Measurements from ENCODE around the gene ME3. TPM values are rescaled to one million over a fixed set of nuclear protein-coding genes. Genes with fewer than 3 reads are reported as not detected.

ME3 gene
- total RNA-seq, 2 donors from 2014 or later, result 2.1 to 2.5 TPM

DNA sequence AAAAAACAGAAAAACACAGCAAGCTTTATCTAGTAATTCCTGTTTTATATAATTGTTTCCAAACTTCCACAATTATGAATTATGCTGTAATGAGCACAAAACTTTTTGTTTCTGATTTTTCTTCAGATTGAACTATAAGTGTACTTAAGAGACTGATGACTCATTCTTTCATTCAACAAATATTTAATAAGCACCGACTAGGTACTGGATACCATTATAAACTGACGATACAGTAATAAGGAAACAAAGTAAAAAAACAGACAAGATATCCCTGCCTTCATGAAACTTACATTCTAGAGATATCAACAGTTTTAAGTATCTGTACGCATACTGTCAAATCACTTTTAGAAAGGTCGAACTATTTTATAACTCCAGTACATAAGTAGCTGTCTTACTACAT, 78.6 kb downstream of the ME3 start:
- Mint-ChIP-seq H3K9me3 (peaks cover 0 to 3% of the 10 kb centered on the region in 2 donors), H3K27ac (peak overlapping the region; percentile 85), H3K36me3 (ENCODE audit: insufficient read depth in 2 of 2) (peaks cover 6 to 13% of the 10 kb centered on the region in 2 donors), H3K4me3 (peak overlapping the region in 1 of 2 donors; percentile 34), H3K4me1 (ENCODE audit: low read depth) (peaks cover 54% of the 10 kb centered on the region), H3K27me3 (ENCODE audit: low read depth) (no peaks in the 10 kb centered on the region)
- DNase-seq, result no peak
- ATAC-seq (replicated peaks in 1 of 2), result no peak

DNA sequence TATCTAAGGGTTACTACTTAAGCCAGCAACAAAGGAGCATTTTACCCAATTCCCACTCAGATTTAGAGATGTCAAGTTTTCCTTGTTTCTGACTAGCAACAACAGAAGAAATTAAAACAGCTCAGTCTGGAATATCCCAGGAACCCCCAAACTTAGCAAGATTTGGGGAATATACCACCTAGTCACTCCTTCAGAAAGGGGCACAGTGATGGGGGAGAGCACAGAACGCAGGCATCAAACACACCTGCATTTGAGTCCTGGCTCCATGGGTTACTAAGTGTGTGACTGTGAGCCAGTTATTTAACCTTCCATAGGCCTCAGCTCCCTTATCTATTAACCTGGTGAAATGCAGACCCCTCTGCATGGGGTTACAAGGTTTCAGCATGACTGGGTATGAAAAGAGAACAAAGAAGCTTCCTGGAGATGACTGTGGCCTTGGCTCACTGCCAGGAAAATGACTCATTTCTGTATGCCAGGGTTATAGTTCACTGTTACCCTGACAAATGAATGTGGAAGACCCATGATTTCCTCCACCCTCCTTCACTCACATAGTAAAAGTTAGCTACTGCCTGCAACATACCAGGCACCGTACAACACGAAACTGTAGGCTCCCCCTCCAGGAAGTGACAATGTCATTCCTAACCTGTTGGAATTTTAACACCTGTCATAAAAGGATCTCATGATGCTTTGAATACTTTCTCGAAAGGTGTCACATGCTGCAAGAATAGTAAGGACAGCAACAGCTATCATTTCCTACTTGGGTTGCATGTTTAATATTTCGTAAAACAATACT, 79.6 kb downstream of the ME3 start:
- peaks cover 0 to 2% of the 10 kb centered on the region in 2 donors for H3K9me3 Mint-ChIP-seq
- H3K27ac Mint-ChIP-seq, result peak overlapping the region; percentile 85
- DNase-seq (peak; percentile 93 to 94), ATAC-seq (replicated peaks in 1 of 2) (peak; percentile 94 to 96)
- peak overlapping the region; percentile 44 to 67 for H3K4me3 Mint-ChIP-seq
- peaks cover 54% of the 10 kb centered on the region for H3K4me1 Mint-ChIP-seq (ENCODE audit: low read depth)
- H3K27me3 Mint-ChIP-seq (ENCODE audit: low read depth), result no peaks in the 10 kb centered on the region
- H3K36me3 Mint-ChIP-seq (ENCODE audit: insufficient read depth in 2 of 2), result peaks cover 5 to 12% of the 10 kb centered on the region in 2 donors

DNA sequence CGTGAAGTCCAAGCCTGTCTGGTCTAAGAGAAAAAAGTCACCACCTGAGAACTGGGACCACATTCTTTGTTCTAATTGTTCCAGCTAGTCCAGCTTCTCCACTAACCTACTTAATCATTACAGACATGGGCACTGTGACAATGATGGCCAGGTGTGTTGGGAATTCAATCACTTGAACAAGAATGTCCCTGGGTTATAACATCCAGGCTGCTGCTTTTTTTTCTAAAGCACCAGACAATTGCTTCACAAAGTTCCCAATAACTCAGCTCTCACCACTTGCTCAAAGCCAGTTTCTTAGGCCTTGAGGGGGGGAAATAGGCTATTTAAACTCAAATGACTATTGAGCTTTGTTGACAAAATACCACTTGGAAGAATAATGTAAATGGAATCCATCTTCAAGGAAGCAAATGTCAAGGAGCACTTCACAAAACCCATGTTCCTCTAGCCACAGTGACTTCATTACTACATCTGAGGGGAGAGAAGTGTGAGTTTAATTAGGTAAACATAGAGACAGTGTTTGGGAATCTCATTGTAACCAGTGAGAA, 80.3 kb downstream of the ME3 start:
- H3K27me3 Mint-ChIP-seq (ENCODE audit: low read depth), result no peaks in the 10 kb centered on the region
- H3K9me3 Mint-ChIP-seq, result no peaks in the 10 kb centered on the region
- DNase-seq (no peak), ATAC-seq (replicated peaks in 1 of 2) (no peak)
- peak overlapping the region in 1 of 2 donors; percentile 67 for H3K4me3 Mint-ChIP-seq
- H3K4me1 Mint-ChIP-seq (ENCODE audit: low read depth), result peaks cover 54% of the 10 kb centered on the region
- H3K36me3 Mint-ChIP-seq (ENCODE audit: insufficient read depth in 2 of 2), result peaks cover 3 to 12% of the 10 kb centered on the region in 2 donors
- no peak overlapping the region for H3K27ac Mint-ChIP-seq

DNA sequence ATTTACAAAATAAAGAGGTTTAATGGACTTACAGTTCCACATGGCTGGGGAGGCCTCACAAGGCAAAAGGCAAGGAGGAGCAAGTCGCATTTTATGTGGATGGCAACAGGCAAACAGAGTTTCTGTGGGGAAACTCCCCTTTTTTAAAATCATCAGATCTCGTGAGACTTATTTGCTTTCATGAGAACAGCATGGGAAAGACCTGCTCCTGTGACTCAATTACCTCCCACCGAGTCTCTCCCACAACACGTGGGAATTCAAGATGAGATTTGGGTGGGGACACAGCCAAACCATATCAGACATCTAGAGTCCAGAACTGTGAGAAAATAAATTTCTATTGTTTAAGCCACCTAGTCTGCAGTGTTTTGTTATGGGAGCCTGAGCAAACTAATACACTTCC, 80.8 kb downstream of the ME3 start:
- Mint-ChIP-seq H3K27ac (no peak overlapping the region), H3K9me3 (no peaks in the 10 kb centered on the region), H3K4me1 (ENCODE audit: low read depth) (peaks cover 54% of the 10 kb centered on the region), H3K27me3 (ENCODE audit: low read depth) (no peaks in the 10 kb centered on the region), H3K4me3 (peak overlapping the region in 1 of 2 donors; percentile 31), H3K36me3 (ENCODE audit: insufficient read depth in 2 of 2) (peaks cover 3 to 9% of the 10 kb centered on the region in 2 donors)
- DNase-seq (no peak), ATAC-seq (replicated peaks in 1 of 2) (no peak)

GRCh38 chr11:86589856-86590589, 82.4 kb downstream of the ME3 start:
- peaks cover 54% of the 10 kb centered on the region for H3K4me1 Mint-ChIP-seq (ENCODE audit: low read depth)
- H3K27me3 Mint-ChIP-seq (ENCODE audit: low read depth), result no peaks in the 10 kb centered on the region
- peak overlapping the region in 1 of 2 donors; percentile 9 for H3K4me3 Mint-ChIP-seq
- DNase-seq (no peak), ATAC-seq (replicated peaks in 1 of 2) (no peak)
- H3K27ac Mint-ChIP-seq, result no peak overlapping the region
- no peaks in the 10 kb centered on the region for H3K9me3 Mint-ChIP-seq
- H3K36me3 Mint-ChIP-seq (ENCODE audit: insufficient read depth in 2 of 2), result peaks cover 3 to 8% of the 10 kb centered on the region in 2 donors

DNA sequence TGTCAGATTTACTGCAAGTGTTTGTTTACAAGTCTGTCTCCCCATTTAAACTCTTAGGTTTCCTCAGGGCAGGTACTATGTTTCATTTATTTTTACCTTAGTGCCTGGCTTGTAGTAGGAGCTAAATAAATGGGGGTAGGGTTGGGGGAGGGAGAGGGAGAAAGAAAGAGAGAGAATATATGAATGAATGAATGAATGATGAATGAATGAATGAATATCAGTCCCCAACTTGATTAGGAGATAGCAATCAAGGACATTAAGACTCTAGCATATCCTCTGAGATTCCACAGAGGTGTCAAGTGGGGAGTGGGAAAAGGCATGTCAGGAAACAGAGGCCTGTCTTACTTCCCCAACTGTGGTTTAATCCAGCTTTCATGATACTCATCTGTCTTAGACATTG, 83.2 kb downstream of the ME3 start:
- DNase-seq (no peak), ATAC-seq (replicated peaks in 1 of 2) (no peak)
- Mint-ChIP-seq H3K4me1 (ENCODE audit: low read depth) (peaks cover 46% of the 10 kb centered on the region), H3K9me3 (no peaks in the 10 kb centered on the region), H3K36me3 (ENCODE audit: insufficient read depth in 2 of 2) (peaks cover 3 to 8% of the 10 kb centered on the region in 2 donors), H3K27me3 (ENCODE audit: low read depth) (no peaks in the 10 kb centered on the region), H3K4me3 (no peak overlapping the region), H3K27ac (no peak overlapping the region)

DNA sequence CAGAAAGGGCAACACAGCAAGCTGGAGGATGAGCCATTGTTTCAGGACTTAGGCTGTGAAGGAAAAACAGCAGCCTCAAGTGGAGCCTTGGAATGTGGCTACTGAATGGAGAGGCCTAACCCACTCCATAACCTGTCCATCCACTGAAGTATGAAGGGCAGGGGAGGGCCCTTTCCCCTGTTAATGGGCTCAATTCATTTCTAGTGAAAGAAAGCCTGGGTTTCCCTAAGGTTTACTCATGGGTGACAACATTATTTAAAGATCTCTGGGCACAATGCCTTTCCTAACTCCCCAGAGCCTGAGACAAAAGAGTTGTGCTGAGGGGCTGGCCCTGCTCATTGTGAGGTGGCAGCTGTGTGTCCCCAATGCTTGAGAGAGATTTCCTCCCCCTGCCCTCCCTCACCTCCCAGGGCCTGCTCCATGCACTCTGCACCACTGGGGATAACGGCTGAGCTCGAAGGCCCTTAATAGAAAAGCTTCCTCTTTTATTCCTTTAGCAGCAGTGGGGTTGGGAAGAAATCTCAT, 83.8 kb downstream of the ME3 start:
- DNase-seq, result no peak
- no peak for ATAC-seq (replicated peaks in 1 of 2)
- Mint-ChIP-seq H3K27me3 (ENCODE audit: low read depth) (no peaks in the 10 kb centered on the region), H3K36me3 (ENCODE audit: insufficient read depth in 2 of 2) (peaks cover 3 to 7% of the 10 kb centered on the region in 2 donors), H3K4me1 (ENCODE audit: low read depth) (peaks cover 40% of the 10 kb centered on the region), H3K9me3 (no peaks in the 10 kb centered on the region), H3K4me3 (no peak overlapping the region), H3K27ac (no peak overlapping the region)

DNA sequence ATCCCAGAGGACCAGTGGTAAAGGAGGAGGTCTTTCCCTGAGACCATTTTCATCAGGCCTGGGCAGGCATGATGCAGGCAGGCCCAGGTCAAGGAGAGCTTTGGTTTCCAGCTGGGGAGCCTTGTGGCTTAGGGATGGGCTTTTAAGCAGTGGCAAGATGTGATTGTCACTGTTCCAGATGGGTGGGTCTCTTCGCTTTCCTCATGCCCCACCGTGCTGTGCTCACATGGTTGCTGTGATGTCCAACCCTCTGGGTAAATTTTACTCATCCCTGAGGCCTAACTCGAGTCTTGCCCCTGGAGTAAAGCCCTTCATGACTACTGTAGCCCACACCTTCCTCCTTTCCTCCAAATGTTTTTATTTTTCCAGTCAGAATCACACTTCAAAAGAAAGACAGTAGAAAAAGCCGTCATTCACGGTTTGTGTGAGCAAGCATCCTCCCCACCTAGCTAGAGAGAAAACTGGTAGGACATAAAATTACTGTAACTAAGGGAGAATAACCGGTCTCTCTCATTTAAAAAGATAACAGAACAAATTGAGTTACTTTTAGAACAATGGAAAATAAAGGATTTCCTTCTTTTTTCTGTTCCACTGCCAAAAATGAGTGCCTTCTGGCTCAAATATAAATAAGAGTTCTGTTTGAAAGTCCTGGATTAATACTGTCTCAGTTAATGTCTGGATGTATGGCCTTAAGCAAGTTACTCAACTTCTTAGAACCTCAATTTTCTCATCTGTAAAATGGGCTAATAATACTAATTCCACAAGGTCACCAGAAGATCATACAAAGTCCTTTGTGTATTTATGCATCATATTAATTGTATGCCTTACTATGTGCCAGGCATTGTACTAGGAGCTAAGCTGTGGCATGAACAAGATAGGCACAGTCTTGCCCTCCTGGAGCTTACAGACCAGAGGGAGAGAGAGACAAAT, 84.9 kb downstream of the ME3 start:
- Mint-ChIP-seq H3K27ac (no peak overlapping the region), H3K36me3 (ENCODE audit: insufficient read depth in 2 of 2) (peaks cover 3 to 7% of the 10 kb centered on the region in 2 donors)

DNA sequence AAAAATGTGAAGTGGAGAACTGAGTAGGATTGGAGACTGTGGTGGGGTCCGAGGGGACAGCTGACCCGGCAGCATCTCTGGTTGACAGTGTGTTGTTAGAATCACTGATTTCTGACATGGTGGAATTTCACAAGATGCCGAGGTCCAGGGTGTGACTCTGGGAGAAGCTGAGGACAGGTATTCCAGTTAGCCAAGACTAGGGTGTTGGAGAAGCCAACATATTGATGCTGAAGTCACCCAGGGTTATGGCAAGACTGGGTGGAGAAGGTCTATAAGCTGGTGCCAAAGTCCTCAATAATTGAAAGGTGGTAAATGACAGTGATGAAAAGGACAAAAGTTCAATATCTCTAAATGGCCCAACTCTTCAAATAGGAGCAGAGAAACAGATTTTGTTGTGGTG, 86.1 kb downstream of the ME3 start:
- no peak overlapping the region for H3K27ac Mint-ChIP-seq
- no peak overlapping the region for H3K4me3 Mint-ChIP-seq
- peaks cover 1 to 5% of the 10 kb centered on the region in 2 donors for H3K36me3 Mint-ChIP-seq (ENCODE audit: insufficient read depth in 2 of 2)
- no peaks in the 10 kb centered on the region for H3K9me3 Mint-ChIP-seq
- H3K27me3 Mint-ChIP-seq (ENCODE audit: low read depth), result peaks cover 6% of the 10 kb centered on the region
- DNase-seq, result no peak
- no peak for ATAC-seq (replicated peaks in 1 of 2)
- peaks cover 17% of the 10 kb centered on the region for H3K4me1 Mint-ChIP-seq (ENCODE audit: low read depth)

More for the DNA sequence above, 84.9 kb downstream of the ME3 start:
- ATAC-seq (replicated peaks in 1 of 2), result no peak
- Mint-ChIP-seq H3K9me3 (no peaks in the 10 kb centered on the region), H3K4me3 (no peak overlapping the region), H3K4me1 (ENCODE audit: low read depth) (peaks cover 29% of the 10 kb centered on the region), H3K27me3 (ENCODE audit: low read depth) (no peaks in the 10 kb centered on the region)
- DNase-seq, result no peak

GRCh38 chr11:86582898-86583297, 89.5 kb downstream of the ME3 start:
- H3K27ac Mint-ChIP-seq, result no peak overlapping the region
- no peak for DNase-seq

DNA sequence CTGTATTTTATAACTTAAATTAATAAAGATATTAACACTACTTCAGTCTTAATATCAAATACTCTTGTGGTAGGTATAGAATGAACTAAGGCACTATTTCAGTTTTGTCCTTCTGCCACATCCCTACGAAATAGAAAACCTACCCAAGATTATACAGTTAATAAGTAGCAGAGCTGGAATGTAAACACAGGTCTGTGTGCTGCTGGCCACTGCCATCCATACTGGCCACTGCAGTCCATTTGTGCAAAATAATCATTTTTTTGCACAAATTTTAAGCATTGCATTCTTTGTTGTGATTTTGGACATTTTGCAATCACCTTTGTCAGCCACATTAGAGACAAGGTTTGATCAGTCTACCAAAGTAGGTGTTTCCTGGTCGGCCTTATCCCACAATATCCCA, 91.9 kb downstream of the ME3 start:
- peaks cover 6% of the 10 kb centered on the region for H3K27me3 Mint-ChIP-seq (ENCODE audit: low read depth)
- ATAC-seq (replicated peaks in 1 of 2) (no peak), DNase-seq (no peak)
- no peak overlapping the region for H3K27ac Mint-ChIP-seq
- H3K36me3 Mint-ChIP-seq (ENCODE audit: insufficient read depth in 2 of 2), result no peaks in the 10 kb centered on the region
- H3K4me3 Mint-ChIP-seq, result no peak overlapping the region
- no peaks in the 10 kb centered on the region for H3K9me3 Mint-ChIP-seq
- no peaks in the 10 kb centered on the region for H3K4me1 Mint-ChIP-seq (ENCODE audit: low read depth)

More at GRCh38 chr11:86582898-86583297, 89.5 kb downstream of the ME3 start:
- no peaks in the 10 kb centered on the region for H3K36me3 Mint-ChIP-seq (ENCODE audit: insufficient read depth in 2 of 2)
- H3K27me3 Mint-ChIP-seq (ENCODE audit: low read depth), result peaks cover 6% of the 10 kb centered on the region
- H3K9me3 Mint-ChIP-seq, result no peaks in the 10 kb centered on the region
- no peak for ATAC-seq (replicated peaks in 1 of 2)
- no peaks in the 10 kb centered on the region for H3K4me1 Mint-ChIP-seq (ENCODE audit: low read depth)
- H3K4me3 Mint-ChIP-seq, result no peak overlapping the region

DNA sequence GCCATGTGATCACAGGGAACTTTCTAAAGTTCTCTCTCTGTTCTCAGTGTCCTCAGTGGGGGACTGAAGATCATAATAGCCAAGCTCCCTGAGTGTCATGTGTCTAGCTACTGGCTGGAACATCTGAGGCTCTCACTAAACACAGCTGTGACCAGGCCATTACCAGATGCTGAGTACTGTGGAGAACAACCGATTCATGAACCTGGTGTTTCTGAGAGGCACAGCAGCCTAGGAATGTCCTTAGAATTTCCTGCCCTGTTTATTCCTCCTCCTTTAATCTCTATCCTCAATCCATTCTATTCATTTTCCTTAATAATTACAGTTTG, 93.0 kb downstream of the ME3 start:
- H3K4me1 Mint-ChIP-seq (ENCODE audit: low read depth), result no peaks in the 10 kb centered on the region
- H3K27me3 Mint-ChIP-seq (ENCODE audit: low read depth), result peaks cover 9% of the 10 kb centered on the region
- H3K36me3 Mint-ChIP-seq (ENCODE audit: insufficient read depth in 2 of 2), result no peaks in the 10 kb centered on the region
- no peaks in the 10 kb centered on the region for H3K9me3 Mint-ChIP-seq
- no peak overlapping the region for H3K27ac Mint-ChIP-seq
- ATAC-seq (replicated peaks in 1 of 2) (no peak), DNase-seq (no peak)
- no peak overlapping the region for H3K4me3 Mint-ChIP-seq
